Measurements from ENCODE around the gene IGFLR1.

- TF ChIP-seq CTCF (IDR thresholded peaks at IDR 0.05 in 8 of 11, conservative IDR thresholded peaks at IDR 0.05 in 3 of 11) (no peak), POLR2AphosphoS5 (IDR thresholded peaks at IDR 0.05) (no peak)
Measured at GRCh38 chr19:35689836-35690235, 52.4 kb downstream of the IGFLR1 start.
